ENCODE measurements around the gene OR2D2. TPM values are rescaled to one million over a fixed set of nuclear protein-coding genes. Genes with fewer than 3 reads are reported as not detected.
"Not testable (repeated sequence)": the region's sequence is repeated elsewhere in the genome, so short reads cannot be mapped to it uniquely, and the experiment has no call there.

Gene OR2D2
- total RNA-seq, 4 donors from 2014 or later, result not detected

DNA sequence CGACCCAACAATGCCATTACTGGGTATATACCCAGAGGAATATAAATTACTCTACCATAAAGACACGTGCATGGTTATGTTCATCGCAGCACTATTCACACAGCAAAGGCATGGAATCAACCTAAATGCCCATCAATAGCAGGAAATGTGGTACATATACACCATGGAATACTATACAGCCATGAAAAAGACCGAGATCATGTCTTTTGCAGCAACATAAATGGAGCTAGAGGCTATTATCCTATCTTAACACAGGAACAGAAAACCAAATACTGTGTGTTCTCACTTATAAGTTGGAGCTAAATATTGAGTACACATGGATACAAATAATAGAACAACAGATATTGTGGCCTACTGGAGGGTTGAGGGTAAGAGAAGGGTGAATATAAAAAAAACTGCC lies 3.5 kb downstream of the OR2D2 start:
- intact Hi-C loops (cut with DNase I), result no loop called here
- WGBS, result 86% methylated on average over 4 of the region's 4 CpGs

GRCh38 chr11:6887711-6888110 lies 4.6 kb downstream of the OR2D2 start:
- H3K4me1 ChIP-seq; H3K9me3 ChIP-seq; H3K27ac ChIP-seq (replicated peaks in 1 of 4); H3K36me3 ChIP-seq; H3K4me3 ChIP-seq; H3K27me3 ChIP-seq; DNase-seq (ENCODE audit: extremely low spot score); intact Hi-C loops (cut with DNase I): not testable (repeated sequence)
- 94% methylated on average over 5 of the region's 5 CpGs for WGBS

More for the DNA sequence above, 3.5 kb downstream of the OR2D2 start:
- Histone ChIP-seq H3K27me3 (peaks cover 0 to 5% (median 0%) of the 10 kb centered on the region in 4 donors), H3K36me3 (no peaks in the 10 kb centered on the region), H3K4me1 (no peaks in the 10 kb centered on the region), H3K9me3 (no peaks in the 10 kb centered on the region), H3K4me3 (no peak overlapping the region), H3K27ac (replicated peaks in 1 of 4) (no peak overlapping the region)
- no peak for TF ChIP-seq POLR2A (IDR thresholded peaks at IDR 0.05; ENCODE audit: low read depth)
- TF ChIP-seq POLR2AphosphoS5 (IDR thresholded peaks at IDR 0.05), result no peak
- no peak for TF ChIP-seq EP300 (IDR thresholded peaks at IDR 0.05)
- TF ChIP-seq, protein P1, sequence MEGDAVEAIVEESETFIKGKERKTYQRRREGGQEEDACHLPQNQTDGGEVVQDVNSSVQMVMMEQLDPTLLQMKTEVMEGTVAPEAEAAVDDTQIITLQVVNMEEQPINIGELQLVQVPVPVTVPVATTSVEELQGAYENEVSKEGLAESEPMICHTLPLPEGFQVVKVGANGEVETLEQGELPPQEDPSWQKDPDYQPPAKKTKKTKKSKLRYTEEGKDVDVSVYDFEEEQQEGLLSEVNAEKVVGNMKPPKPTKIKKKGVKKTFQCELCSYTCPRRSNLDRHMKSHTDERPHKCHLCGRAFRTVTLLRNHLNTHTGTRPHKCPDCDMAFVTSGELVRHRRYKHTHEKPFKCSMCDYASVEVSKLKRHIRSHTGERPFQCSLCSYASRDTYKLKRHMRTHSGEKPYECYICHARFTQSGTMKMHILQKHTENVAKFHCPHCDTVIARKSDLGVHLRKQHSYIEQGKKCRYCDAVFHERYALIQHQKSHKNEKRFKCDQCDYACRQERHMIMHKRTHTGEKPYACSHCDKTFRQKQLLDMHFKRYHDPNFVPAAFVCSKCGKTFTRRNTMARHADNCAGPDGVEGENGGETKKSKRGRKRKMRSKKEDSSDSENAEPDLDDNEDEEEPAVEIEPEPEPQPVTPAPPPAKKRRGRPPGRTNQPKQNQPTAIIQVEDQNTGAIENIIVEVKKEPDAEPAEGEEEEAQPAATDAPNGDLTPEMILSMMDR (IDR thresholded peaks at IDR 0.05), result no peak
- DNase-seq (ENCODE audit: extremely low spot score), result no peak

DNA sequence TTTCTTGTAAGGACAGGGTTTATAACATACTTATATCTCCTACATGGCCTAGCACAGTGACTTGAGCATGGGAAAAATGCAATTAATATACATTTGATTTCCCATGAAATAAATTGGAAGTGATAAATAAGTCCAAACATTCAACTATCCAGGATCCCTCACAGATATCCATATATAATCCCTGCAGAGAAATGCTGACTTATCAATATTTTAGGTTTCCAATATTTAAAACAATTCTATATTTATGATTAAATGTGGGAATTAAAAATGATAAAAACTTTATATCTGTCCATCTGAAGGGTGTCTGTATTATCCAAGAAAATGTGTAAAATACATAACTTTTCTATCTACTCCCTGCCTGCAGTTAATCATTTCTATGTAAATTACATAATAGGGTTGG lies 9.5 kb downstream of the OR2D2 start:
- Histone ChIP-seq H3K36me3 (no peaks in the 10 kb centered on the region), H3K4me3 (no peak overlapping the region), H3K27ac (replicated peaks in 1 of 4) (no peak overlapping the region), H3K4me1 (no peaks in the 10 kb centered on the region), H3K9me3 (no peaks in the 10 kb centered on the region), H3K27me3 (no peaks in the 10 kb centered on the region)
- no peak for DNase-seq (ENCODE audit: extremely low spot score)
- TF ChIP-seq EP300 (IDR thresholded peaks at IDR 0.05) (no peak), POLR2A (IDR thresholded peaks at IDR 0.05; ENCODE audit: low read depth) (no peak)
- TF ChIP-seq, protein P1 (IDR thresholded peaks at IDR 0.05), result no peak
- intact Hi-C loops (cut with DNase I), result no loop called here

DNA sequence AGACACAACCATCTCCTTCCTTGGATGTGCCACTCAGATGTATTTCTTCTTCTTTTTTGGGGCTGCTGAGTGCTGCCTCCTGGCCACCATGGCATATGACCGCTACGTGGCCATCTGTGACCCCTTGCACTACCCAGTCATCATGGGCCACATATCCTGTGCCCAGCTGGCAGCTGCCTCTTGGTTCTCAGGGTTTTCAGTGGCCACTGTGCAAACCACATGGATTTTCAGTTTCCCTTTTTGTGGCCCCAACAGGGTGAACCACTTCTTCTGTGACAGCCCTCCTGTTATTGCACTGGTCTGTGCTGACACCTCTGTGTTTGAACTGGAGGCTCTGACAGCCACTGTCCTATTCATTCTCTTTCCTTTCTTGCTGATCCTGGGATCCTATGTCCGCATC lies 15.4 kb downstream of the OR2D2 start:
- DNase-seq (ENCODE audit: extremely low spot score), result no peak
- Histone ChIP-seq H3K27ac (replicated peaks in 1 of 4) (no peak overlapping the region), H3K9me3 (peaks cover 0 to 3% (median 0%) of the 10 kb centered on the region in 4 donors), H3K4me3 (no peak overlapping the region), H3K4me1 (no peaks in the 10 kb centered on the region), H3K27me3 (no peaks in the 10 kb centered on the region), H3K36me3 (no peaks in the 10 kb centered on the region)
- intact Hi-C loops (cut with DNase I), result no loop called here
- TF ChIP-seq POLR2AphosphoS5 (IDR thresholded peaks at IDR 0.05), result no peak
- TF ChIP-seq, protein P1 (IDR thresholded peaks at IDR 0.05), result no peak
- TF ChIP-seq EP300 (IDR thresholded peaks at IDR 0.05), result no peak
- no peak for TF ChIP-seq POLR2A (IDR thresholded peaks at IDR 0.05; ENCODE audit: low read depth)
- 75% methylated on average over 3 of the region's 3 CpGs for WGBS

DNA sequence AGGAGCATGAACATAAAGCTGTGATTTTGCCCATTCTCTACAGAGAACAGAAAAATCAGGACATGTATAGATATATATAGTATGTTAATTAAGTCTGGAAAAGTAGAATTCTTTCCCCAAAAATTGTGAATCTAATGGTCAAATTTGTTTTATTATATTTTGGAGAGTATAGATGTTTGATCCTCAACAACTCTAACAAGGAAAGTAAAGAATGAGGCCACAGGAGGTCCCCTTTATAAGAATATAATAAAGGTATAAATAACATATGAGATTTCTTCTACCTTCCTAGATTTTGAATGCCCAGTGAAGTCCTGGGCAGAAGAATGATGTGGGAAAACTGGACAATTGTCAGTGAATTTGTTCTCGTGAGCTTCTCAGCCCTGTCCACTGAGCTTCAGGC lies 16.0 kb downstream of the OR2D2 start, which contains the start of gene OR10A4:
OR10A4 (plus strand) TSS at position 301 of the 400 bp plus-strand sequence; CDS start at position 324, 23 bp downstream.
- TF ChIP-seq POLR2A (IDR thresholded peaks at IDR 0.05; ENCODE audit: low read depth), result no peak
- TF ChIP-seq, protein P1 (IDR thresholded peaks at IDR 0.05), result no peak
- no peak for TF ChIP-seq POLR2AphosphoS5 (IDR thresholded peaks at IDR 0.05)
- no peak for TF ChIP-seq EP300 (IDR thresholded peaks at IDR 0.05)
- no peak within 1 kb of the TSS for H3K27ac ChIP-seq (replicated peaks in 1 of 4)
- no peaks in the 10 kb centered on the region for H3K36me3 ChIP-seq
- intact Hi-C loops (cut with DNase I), result no loop called here
- H3K4me3 ChIP-seq, result no peak within 1 kb of the TSS
- peaks cover 0 to 3% (median 0%) of the 10 kb centered on the region in 4 donors for H3K9me3 ChIP-seq
- no peaks in the 10 kb centered on the region for H3K4me1 ChIP-seq
- no peak for DNase-seq (ENCODE audit: extremely low spot score)
- 95% methylated on average over 1 of the region's 1 CpG for WGBS
- no peaks in the 10 kb centered on the region for H3K27me3 ChIP-seq
